ENCODE measurements around the gene SLIT3. TPM values are rescaled to one million over a fixed set of nuclear protein-coding genes. Genes with fewer than 3 reads are reported as not detected.

The SLIT3 gene
- total and polyA plus RNA-seq, 10 of the 15 experiments (the other 5 are each of a cell fraction or from before 2014, with no cell fraction given) = 0.05 TPM; not detected in 9

GRCh38 chr5:168672016-168672415, 628.9 kb downstream of the SLIT3 start:
- Histone ChIP-seq H2AFZ (ENCODE audit: control insufficient read depth, low read depth, low read length) (no peak overlapping the region), H3K4me2 (ENCODE audit: control insufficient read depth, insufficient read depth) (no peak overlapping the region), H3K79me2 (ENCODE audit: control insufficient read depth, insufficient read depth, low read length) (no peaks in the 10 kb centered on the region), H3K9ac (ENCODE audit: control insufficient read depth, insufficient read depth, low read length) (no peak overlapping the region), H3K4me3 (no peak overlapping the region), H3K4me1 (ENCODE audit: control insufficient read depth, insufficient read depth, low read length) (no peaks in the 10 kb centered on the region), H3K36me3 (ENCODE audit: control insufficient read depth in 2 of 2, insufficient read depth in 2 of 2, low read length in 1 of 2) (no peaks in the 10 kb centered on the region), H3K27me3 (replicated peaks in 1 of 2; ENCODE audit: control insufficient read depth in 2 of 2, insufficient read depth in 2 of 2, low read length in 1 of 2) (no peaks in the 10 kb centered on the region), H4K20me1 (ENCODE audit: control insufficient read depth, insufficient read depth) (no peaks in the 10 kb centered on the region), H3K9me3 (replicated peaks; ENCODE audit: control insufficient read depth, insufficient read depth, low read length) (no peaks in the 10 kb centered on the region), H3K27ac (ENCODE audit: control insufficient read depth, insufficient read depth) (no peak overlapping the region)
- ATAC-seq (no peak), FAIRE-seq (no peak), DNase-seq (ENCODE audit: low read depth, low spot score) (no peak)
- intact Hi-C loops (cut with micrococcal nuclease; ENCODE audit: unreplicated experiment) (no loop called here), in situ Hi-C loops (cut with MboI) (loop anchor here (10.0 kb wide), 1 partner anchor 633 kb away; the partner anchor contains the start of gene SLIT3)
- CTCF ChIA-PET = no interaction called here
- WGBS (ENCODE audit: insufficient coverage, insufficient replicate concordance, low lambda C conversion rate, missing lambda C conversion rate) = 20% methylated on average over 6 of the region's 6 CpGs
- POLR2A ChIA-PET = no interaction called here
- SMC1A ChIA-PET (ENCODE audit: uncharacterized antibody, unreplicated experiment) = no interaction called here
- TF ChIP-seq IRF3 (IDR thresholded peaks at IDR 0.05) (no peak), RELA (IDR thresholded peaks at IDR 0.05; ENCODE audit: borderline replicate concordance, partially characterized antibody) (no peak), NFYA (IDR thresholded peaks at IDR 0.05; ENCODE audit: borderline replicate concordance, low read depth, low read length) (no peak)
- TF ChIP-seq, protein P1, sequence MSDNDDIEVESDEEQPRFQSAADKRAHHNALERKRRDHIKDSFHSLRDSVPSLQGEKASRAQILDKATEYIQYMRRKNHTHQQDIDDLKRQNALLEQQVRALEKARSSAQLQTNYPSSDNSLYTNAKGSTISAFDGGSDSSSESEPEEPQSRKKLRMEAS (IDR thresholded peaks at IDR 0.05; ENCODE audit: low read depth, low read length) = no peak
- TF ChIP-seq, protein P2, sequence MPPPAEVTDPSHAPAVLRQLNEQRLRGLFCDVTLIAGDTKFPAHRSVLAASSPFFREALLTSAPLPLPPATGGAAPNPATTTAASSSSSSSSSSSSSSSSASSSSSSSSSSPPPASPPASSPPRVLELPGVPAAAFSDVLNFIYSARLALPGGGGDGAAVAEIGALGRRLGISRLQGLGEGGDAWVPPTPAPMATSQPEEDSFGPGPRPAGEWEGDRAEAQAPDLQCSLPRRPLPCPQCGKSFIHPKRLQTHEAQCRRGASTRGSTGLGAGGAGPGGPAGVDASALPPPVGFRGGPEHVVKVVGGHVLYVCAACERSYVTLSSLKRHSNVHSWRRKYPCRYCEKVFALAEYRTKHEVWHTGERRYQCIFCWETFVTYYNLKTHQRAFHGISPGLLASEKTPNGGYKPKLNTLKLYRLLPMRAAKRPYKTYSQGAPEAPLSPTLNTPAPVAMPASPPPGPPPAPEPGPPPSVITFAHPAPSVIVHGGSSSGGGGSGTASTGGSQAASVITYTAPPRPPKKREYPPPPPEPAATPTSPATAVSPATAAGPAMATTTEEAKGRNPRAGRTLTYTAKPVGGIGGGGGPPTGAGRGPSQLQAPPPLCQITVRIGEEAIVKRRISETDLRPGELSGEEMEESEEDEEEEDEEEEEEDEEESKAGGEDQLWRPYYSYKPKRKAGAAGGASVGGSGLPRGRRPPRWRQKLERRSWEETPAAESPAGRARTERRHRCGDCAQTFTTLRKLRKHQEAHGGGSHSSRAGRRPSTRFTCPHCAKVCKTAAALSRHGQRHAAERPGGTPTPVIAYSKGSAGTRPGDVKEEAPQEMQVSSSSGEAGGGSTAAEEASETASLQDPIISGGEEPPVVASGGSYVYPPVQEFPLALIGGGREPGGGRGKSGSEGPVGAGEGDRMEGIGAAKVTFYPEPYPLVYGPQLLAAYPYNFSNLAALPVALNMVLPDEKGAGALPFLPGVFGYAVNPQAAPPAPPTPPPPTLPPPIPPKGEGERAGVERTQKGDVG (CRISPR knock-in tag; IDR thresholded peaks at IDR 0.05) = no peak
- no TSS peak for BruUV-seq (replicated peaks)
- RAD21 ChIA-PET (ENCODE audit: unreplicated experiment) = no interaction called here
